Mesendoderm (in vitro differentiated cells): ENCODE data around the gene RABGEF1.
"Not testable (repeated sequence)": the region's sequence is repeated elsewhere in the genome, so short reads cannot be mapped to it uniquely, and the experiment has no call there.

Experiments
- DNase-seq: peaks from one replicate; pipeline ENCODE4 v3.0.0; 2013
- H2AK5ac ChIP-seq: 2 replicates; pipeline ENCODE4 v1.6.1; 2013; ENCODE audit warnings: low read length, inconsistent platforms
- H2BK120ac ChIP-seq: 2 replicates; pipeline ENCODE4 v1.6.1; 2013; ENCODE audit warnings: low read depth, mild to moderate bottlenecking, low read length, moderate library complexity, mixed read lengths
- H2BK15ac ChIP-seq: replicated peaks from 2 replicates; pipeline ENCODE4 v1.6.1; 2013; ENCODE audit warnings: low read depth, mild to moderate bottlenecking, moderate library complexity
- H2BK5ac ChIP-seq: 2 replicates; pipeline ENCODE4 v1.6.1; 2013; ENCODE audit warnings: low read length, inconsistent platforms
- H3K18ac ChIP-seq: 2 replicates; pipeline ENCODE4 v1.6.1; 2013; ENCODE audit warnings: mild to moderate bottlenecking, low read length, mixed read lengths
- H3K23ac ChIP-seq: one replicate; pipeline ENCODE4 v1.6.1; 2013; ENCODE audit warnings: low read length
- H3K27ac ChIP-seq: 2 replicates; pipeline ENCODE4 v1.5.1; 2013; ENCODE audit warnings: low read depth, mild to moderate bottlenecking, inconsistent platforms, low read length, moderate library complexity
- H3K27me3 ChIP-seq: 2 replicates; pipeline ENCODE4 v1.6.1; 2013; ENCODE audit warnings: low read length, control low read depth, mild to moderate bottlenecking, inconsistent platforms; ENCODE audit not compliant: insufficient read depth, poor library complexity
- H3K36me3 ChIP-seq: 2 replicates; pipeline ENCODE4 v1.6.1; 2013; ENCODE audit warnings: low read length, inconsistent platforms; ENCODE audit not compliant: control insufficient read depth, insufficient read depth
- H3K4ac ChIP-seq: one replicate; pipeline ENCODE4 v1.6.1; 2013; ENCODE audit warnings: low read depth, mild to moderate bottlenecking, low read length, moderate library complexity
- H3K4me1 ChIP-seq: 2 replicates; pipeline ENCODE4 v1.6.1; 2013; ENCODE audit warnings: low read depth, low read length, inconsistent platforms; ENCODE audit not compliant: control insufficient read depth
- H3K4me2 ChIP-seq: 2 replicates; pipeline ENCODE4 v1.6.1; 2013; ENCODE audit warnings: low read length
- H3K4me3 ChIP-seq: 2 replicates; pipeline ENCODE4 v1.5.1; 2013; ENCODE audit warnings: mild to moderate bottlenecking, low read length
- H3K56ac ChIP-seq: one replicate; pipeline ENCODE4 v1.6.1; 2013; ENCODE audit warnings: low read length
- H3K79me1 ChIP-seq: 2 replicates; pipeline ENCODE4 v1.6.1; 2013; ENCODE audit warnings: low read length, inconsistent platforms
- H3K79me2 ChIP-seq: 2 replicates; pipeline ENCODE4 v1.6.1; 2013; ENCODE audit warnings: mild to moderate bottlenecking, low read length; ENCODE audit not compliant: control insufficient read depth, insufficient read depth
- H3K9ac ChIP-seq: 2 replicates; pipeline ENCODE4 v1.6.1; 2013; ENCODE audit warnings: low read length, inconsistent platforms
- H4K5ac ChIP-seq: one replicate; pipeline ENCODE4 v1.6.1; 2013; ENCODE audit warnings: low read length
- H4K8ac ChIP-seq: one replicate; pipeline ENCODE4 v1.6.1; 2013; ENCODE audit warnings: low read depth, mild to moderate bottlenecking, control low read depth, low read length, moderate library complexity
- WGBS: extraction: QIAGEN DNeasy Blood & Tissue Kit; methylation state at CpG from one replicate; pipeline ENCODE4 v1.1.7; 2013; ENCODE audit warnings: low lambda C conversion rate, missing lambda C conversion rate; ENCODE audit not compliant: insufficient coverage; ENCODE audit errors: extremely low coverage; 5-methylcytosine and 5-hydroxymethylcytosine counted together

Gene RABGEF1

GRCh38 chr7:66758950-66759628 lies 18.6 kb downstream of the RABGEF1 start:
- H3K36me3 ChIP-seq: no peaks in the 10 kb centered on the region
- H4K8ac ChIP-seq: no peak overlapping the region
- H3K4me1 ChIP-seq: no peaks in the 10 kb centered on the region
- peaks cover 4% of the 10 kb centered on the region for H3K79me1 ChIP-seq
- H4K5ac ChIP-seq: no peak overlapping the region
- no peak overlapping the region for H3K23ac ChIP-seq
- no peaks in the 10 kb centered on the region for H3K27me3 ChIP-seq
- H2BK5ac ChIP-seq: no peak overlapping the region
- no peak overlapping the region for H3K18ac ChIP-seq
- peaks cover 4% of the 10 kb centered on the region for H3K79me2 ChIP-seq
- no peak overlapping the region for H2BK120ac ChIP-seq
- no peak overlapping the region for H3K9ac ChIP-seq
- H3K4me3 ChIP-seq: no peak overlapping the region
- no peak for DNase-seq
- no peak overlapping the region for H3K27ac ChIP-seq
- no CpG with 5 or more reads among the region's 9 CpGs for WGBS
- H3K56ac ChIP-seq: no peak overlapping the region
- H3K4ac ChIP-seq: no peak overlapping the region
- H2AK5ac ChIP-seq: no peak overlapping the region
- no peak overlapping the region for H3K4me2 ChIP-seq
- no peak overlapping the region for H2BK15ac ChIP-seq

GRCh38 chr7:66763183-66763582 lies 22.6 kb downstream of the RABGEF1 start:
- not testable (repeated sequence) for H3K4ac ChIP-seq, H2AK5ac ChIP-seq, DNase-seq, H3K9ac ChIP-seq, H2BK15ac ChIP-seq, H3K18ac ChIP-seq, H3K4me1 ChIP-seq, H2BK120ac ChIP-seq, H4K8ac ChIP-seq, H3K56ac ChIP-seq, H3K79me1 ChIP-seq, H3K23ac ChIP-seq, H3K4me3 ChIP-seq, H3K27ac ChIP-seq, H3K36me3 ChIP-seq, H2BK5ac ChIP-seq, H3K27me3 ChIP-seq, H4K5ac ChIP-seq, H3K79me2 ChIP-seq, H3K4me2 ChIP-seq
- WGBS: no CpG with 5 or more reads among the region's 3 CpGs

GRCh38 chr7:66763633-66764355 lies 23.3 kb downstream of the RABGEF1 start:
- not testable (repeated sequence) for H3K23ac ChIP-seq, H3K4me2 ChIP-seq, H3K27me3 ChIP-seq, H4K8ac ChIP-seq, H3K79me2 ChIP-seq, H3K4me3 ChIP-seq, H3K36me3 ChIP-seq, H2BK15ac ChIP-seq, H4K5ac ChIP-seq, DNase-seq, H3K18ac ChIP-seq, H3K27ac ChIP-seq, H3K4me1 ChIP-seq, H3K79me1 ChIP-seq, H2BK120ac ChIP-seq, H3K56ac ChIP-seq, H2AK5ac ChIP-seq, H3K4ac ChIP-seq, H2BK5ac ChIP-seq, H3K9ac ChIP-seq
- no CpG with 5 or more reads among the region's 3 CpGs for WGBS

GRCh38 chr7:66764905-66765304 lies 24.4 kb downstream of the RABGEF1 start:
- not testable (repeated sequence) for H3K79me2 ChIP-seq, H3K4me2 ChIP-seq, H3K18ac ChIP-seq, H4K5ac ChIP-seq, H3K79me1 ChIP-seq, H2BK15ac ChIP-seq, H2BK120ac ChIP-seq, H3K9ac ChIP-seq, H3K56ac ChIP-seq, H4K8ac ChIP-seq, H3K4me3 ChIP-seq, H3K4ac ChIP-seq, DNase-seq, H3K27me3 ChIP-seq, H3K27ac ChIP-seq, H3K4me1 ChIP-seq, H2BK5ac ChIP-seq, H2AK5ac ChIP-seq, H3K36me3 ChIP-seq, H3K23ac ChIP-seq
- no CpG with 5 or more reads among the region's 1 CpG for WGBS

- not testable (repeated sequence) for H3K18ac ChIP-seq, H2BK120ac ChIP-seq, H3K56ac ChIP-seq, H4K8ac ChIP-seq, H3K36me3 ChIP-seq, H2BK15ac ChIP-seq, H3K9ac ChIP-seq, H3K23ac ChIP-seq, H3K4me3 ChIP-seq, H2BK5ac ChIP-seq, H3K79me2 ChIP-seq, H3K27me3 ChIP-seq, H3K4ac ChIP-seq, H3K4me2 ChIP-seq, H2AK5ac ChIP-seq, H4K5ac ChIP-seq, H3K4me1 ChIP-seq
- DNase-seq: peak; percentile 53
- Histone ChIP-seq H3K79me1 (peaks cover 13% of the 10 kb centered on the region), H3K27ac (peak overlapping the region; percentile 1)
- WGBS: no CpG with 5 or more reads among the region's 6 CpGs
Observed at GRCh38 chr7:66765322-66766025, 24.9 kb downstream of the RABGEF1 start.
